GM19099 (cell line): ENCODE measurements around the gene METTL1.

Experiments used
- POLR2A ChIP-seq: IDR thresholded peaks from 3 replicates; pipeline ENCODE4 v1.6.1; 2011; ENCODE audit warnings: low read depth; ENCODE audit not compliant: insufficient read length; ENCODE audit errors: extremely low read depth

METTL1 gene

GRCh38 chr12:57763881-57764661 is 7.8 kb downstream of the METTL1 start:
- TF ChIP-seq POLR2A = no peak

GRCh38 chr12:57762463-57762862 is 9.4 kb downstream of the METTL1 start:
- TF ChIP-seq POLR2A = no peak

GRCh38 chr12:57761391-57761998 is 10.4 kb downstream of the METTL1 start:
- no peak for TF ChIP-seq POLR2A

GRCh38 chr12:57760347-57760982 is 11.4 kb downstream of the METTL1 start:
- TF ChIP-seq POLR2A = no peak

GRCh38 chr12:57759360-57759980 is 12.4 kb downstream of the METTL1 start:
- no peak for TF ChIP-seq POLR2A

- no peak for TF ChIP-seq POLR2A
These were observed 13.1 kb downstream of the METTL1 start for GRCh38 chr12:57758552-57759359.

GRCh38 chr12:57757771-57758170 is 14.1 kb downstream of the METTL1 start:
- no peak for TF ChIP-seq POLR2A

- TF ChIP-seq POLR2A = no peak
These were observed 15.2 kb downstream of the METTL1 start for GRCh38 chr12:57756406-57757341.

- TF ChIP-seq POLR2A = no peak
These were observed 16.2 kb downstream of the METTL1 start for GRCh38 chr12:57755454-57756372.

- no peak for TF ChIP-seq POLR2A
These were observed 16.8 kb downstream of the METTL1 start for GRCh38 chr12:57755194-57755453.

- no peak for TF ChIP-seq POLR2A
These were observed 17.3 kb downstream of the METTL1 start, which contains the start of gene MARCHF9 for GRCh38 chr12:57754411-57755193. TSS of gene MARCHF9 (plus strand) at chr12:57755103. CDS start at chr12:57755529, 426 bp downstream.

- no peak for TF ChIP-seq POLR2A
These were observed 18.1 kb downstream of the METTL1 start for GRCh38 chr12:57753756-57754337.
